ENCODE measurements around the gene CCDC150. TPM values are rescaled to one million over a fixed set of nuclear protein-coding genes. Genes with fewer than 3 reads are reported as not detected.

The CCDC150 gene
- total RNA-seq (ENCODE audit: low replicate concordance): 56.1 and 69.4 TPM in 2 replicates

GRCh38 chr2:196639180-196640030 lies at the start of gene CCDC150:
Gene CCDC150 (plus strand): TSS chr2:196639715. CDS start chr2:196639767, 52 bp downstream.
- H3K27me3 Mint-ChIP-seq (ENCODE audit: insufficient read depth, low read depth): peaks cover 2% of the 10 kb centered on the region
- peak within 1 kb of the TSS; percentile 91 for H3K4me2 ChIP-seq
- peaks cover 28% of the 10 kb centered on the region for H3F3A ChIP-seq (ENCODE audit: low read depth)
- peaks cover 22% of the 10 kb centered on the region for H3K4me1 Mint-ChIP-seq
- H3K4me1 ChIP-seq: peaks cover 29% of the 10 kb centered on the region
- H3K4me3 Mint-ChIP-seq: peak within 1 kb of the TSS; percentile 85
- peak within 1 kb of the TSS; percentile 63 for H3K9ac ChIP-seq
- no peaks in the 10 kb centered on the region for H4K20me1 ChIP-seq (ENCODE audit: low read depth)
- H3K36me3 ChIP-seq: no peaks in the 10 kb centered on the region
- H3K36me3 Mint-ChIP-seq: peaks cover 19% of the 10 kb centered on the region
- no peaks in the 10 kb centered on the region for H3K27me3 ChIP-seq
- peak within 1 kb of the TSS; percentile 51 for H3K27ac Mint-ChIP-seq
- DNase-seq (ENCODE audit: low spot score): peak; percentile 98
- peak within 1 kb of the TSS; percentile 73 for H3K27ac ChIP-seq
- no peaks in the 10 kb centered on the region for H3K9me3 Mint-ChIP-seq
- TF ChIP-seq, protein P1, sequence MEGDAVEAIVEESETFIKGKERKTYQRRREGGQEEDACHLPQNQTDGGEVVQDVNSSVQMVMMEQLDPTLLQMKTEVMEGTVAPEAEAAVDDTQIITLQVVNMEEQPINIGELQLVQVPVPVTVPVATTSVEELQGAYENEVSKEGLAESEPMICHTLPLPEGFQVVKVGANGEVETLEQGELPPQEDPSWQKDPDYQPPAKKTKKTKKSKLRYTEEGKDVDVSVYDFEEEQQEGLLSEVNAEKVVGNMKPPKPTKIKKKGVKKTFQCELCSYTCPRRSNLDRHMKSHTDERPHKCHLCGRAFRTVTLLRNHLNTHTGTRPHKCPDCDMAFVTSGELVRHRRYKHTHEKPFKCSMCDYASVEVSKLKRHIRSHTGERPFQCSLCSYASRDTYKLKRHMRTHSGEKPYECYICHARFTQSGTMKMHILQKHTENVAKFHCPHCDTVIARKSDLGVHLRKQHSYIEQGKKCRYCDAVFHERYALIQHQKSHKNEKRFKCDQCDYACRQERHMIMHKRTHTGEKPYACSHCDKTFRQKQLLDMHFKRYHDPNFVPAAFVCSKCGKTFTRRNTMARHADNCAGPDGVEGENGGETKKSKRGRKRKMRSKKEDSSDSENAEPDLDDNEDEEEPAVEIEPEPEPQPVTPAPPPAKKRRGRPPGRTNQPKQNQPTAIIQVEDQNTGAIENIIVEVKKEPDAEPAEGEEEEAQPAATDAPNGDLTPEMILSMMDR (IDR thresholded peaks at IDR 0.05): peak; percentile 44
- no peak for TF ChIP-seq EZH2 (IDR thresholded peaks at IDR 0.05)
- peak within 1 kb of the TSS; percentile 88 for H2AFZ ChIP-seq (replicated peaks)
- H3K4me3 ChIP-seq: peak within 1 kb of the TSS; percentile 86
- H3K9me3 ChIP-seq (ENCODE audit: low read depth): no peaks in the 10 kb centered on the region
- peaks cover 46% of the 10 kb centered on the region for H3K79me2 ChIP-seq (ENCODE audit: low read depth)

GRCh38 chr2:196590286-196590685 lies 49.2 kb upstream of the CCDC150 start:
- Mint-ChIP-seq H3K27ac (no peak overlapping the region), H3K4me3 (peak overlapping the region; percentile 31), H3K27me3 (ENCODE audit: insufficient read depth, low read depth) (peaks cover 3% of the 10 kb centered on the region), H3K36me3 (no peaks in the 10 kb centered on the region), H3K9me3 (no peaks in the 10 kb centered on the region), H3K4me1 (peaks cover 38% of the 10 kb centered on the region)
- H3K4me3 ChIP-seq: no peak overlapping the region
- H3K9me3 ChIP-seq (ENCODE audit: low read depth): no peaks in the 10 kb centered on the region
- TF ChIP-seq, protein P1 (IDR thresholded peaks at IDR 0.05): no peak
- TF ChIP-seq EZH2 (IDR thresholded peaks at IDR 0.05): no peak
- TF ChIP-seq EZH2phosphoT487 (IDR thresholded peaks at IDR 0.05): no peak
- no peak overlapping the region for H3K4me2 ChIP-seq
- DNase-seq (ENCODE audit: low spot score): no peak
- peaks cover 41% of the 10 kb centered on the region for H3K27me3 ChIP-seq
- peaks cover 13% of the 10 kb centered on the region for H3K4me1 ChIP-seq
- no peak overlapping the region for H3K9ac ChIP-seq
- H3F3A ChIP-seq (ENCODE audit: low read depth): peaks cover 9% of the 10 kb centered on the region
- no peaks in the 10 kb centered on the region for H4K20me1 ChIP-seq (ENCODE audit: low read depth)
- no peaks in the 10 kb centered on the region for H3K36me3 ChIP-seq
- no peak overlapping the region for H3K27ac ChIP-seq
- H3K79me2 ChIP-seq (ENCODE audit: low read depth): no peaks in the 10 kb centered on the region
- no peak overlapping the region for H2AFZ ChIP-seq (replicated peaks)

GRCh38 chr2:196591004-196591403 lies 48.5 kb upstream of the CCDC150 start:
- Mint-ChIP-seq H3K4me3 (no peak overlapping the region), H3K27me3 (ENCODE audit: insufficient read depth, low read depth) (peaks cover 3% of the 10 kb centered on the region), H3K9me3 (no peaks in the 10 kb centered on the region), H3K27ac (no peak overlapping the region), H3K4me1 (peaks cover 38% of the 10 kb centered on the region), H3K36me3 (no peaks in the 10 kb centered on the region)
- Histone ChIP-seq H3K4me2 (no peak overlapping the region), H3K9me3 (ENCODE audit: low read depth) (no peaks in the 10 kb centered on the region), H3K27me3 (peaks cover 48% of the 10 kb centered on the region), H3K79me2 (ENCODE audit: low read depth) (no peaks in the 10 kb centered on the region), H3K4me3 (no peak overlapping the region), H3K27ac (no peak overlapping the region), H3K9ac (no peak overlapping the region), H3K36me3 (no peaks in the 10 kb centered on the region), H4K20me1 (ENCODE audit: low read depth) (no peaks in the 10 kb centered on the region), H3K4me1 (peaks cover 13% of the 10 kb centered on the region), H3F3A (ENCODE audit: low read depth) (peaks cover 9% of the 10 kb centered on the region), H2AFZ (replicated peaks) (no peak overlapping the region)
- TF ChIP-seq, protein P1 (IDR thresholded peaks at IDR 0.05): no peak
- TF ChIP-seq EZH2 (IDR thresholded peaks at IDR 0.05): no peak
- no peak for TF ChIP-seq EZH2phosphoT487 (IDR thresholded peaks at IDR 0.05)
- DNase-seq (ENCODE audit: low spot score): no peak

All from neural progenitor cell (in vitro differentiated cells).